SK-N-SH treated with all-trans-retinoic acid at 6 μM for 48 hours (cell line): ENCODE data around the gene TBC1D12.

Experiments used
- ATAC-seq: fragments of 200-7000 bp; cut with Tn5 transposase; 3 replicates; pipeline ENCODE4 v1.9.1; 2020; ENCODE audit warnings: mild to moderate bottlenecking, moderate library complexity
- ISL1 ChIP-seq: fragments of 250-450 bp; sonication (Bioruptor Pico); IDR thresholded peaks from 2 replicates; pipeline ENCODE4 v2.1.2; 2022; ENCODE audit warnings: mild to moderate bottlenecking, moderate library complexity
- TOX ChIP-seq: fragments of 250-450 bp; sonication (Bioruptor Pico); IDR thresholded peaks from 2 replicates; pipeline ENCODE4 v1.8.0; 2021; ENCODE audit warnings: mild to moderate bottlenecking, moderate library complexity, borderline replicate concordance

Gene TBC1D12

DNA sequence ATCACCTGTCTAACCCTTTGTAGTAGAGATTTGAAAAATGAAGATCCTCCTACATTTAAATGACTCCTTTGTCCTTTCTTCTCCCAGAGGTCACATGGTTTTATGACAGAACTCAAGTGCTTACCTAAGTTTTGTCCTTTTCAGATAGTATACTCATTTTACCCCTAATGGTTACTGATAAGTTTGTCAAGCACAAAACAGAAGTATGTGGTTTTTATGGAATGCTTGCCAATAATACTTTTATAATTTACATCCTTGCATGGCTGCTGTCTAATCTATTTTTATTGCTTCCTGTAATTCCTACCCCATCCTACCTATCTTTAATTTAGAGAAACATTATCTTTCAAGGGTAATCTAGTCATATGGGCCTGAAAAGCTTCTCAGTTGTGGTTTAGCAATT lies 180.8 kb downstream of the TBC1D12 start:
- TF ChIP-seq TOX (CRISPR knock-in tag) (no peak), ISL1 (CRISPR knock-in tag) (peak; percentile 57)
- ATAC-seq, result peak; percentile 27; the same call in 1 of the 3 replicates
